AG09309 (cell line): ENCODE data around the gene ZNF664.

Experiments
- DNase-seq: peaks from one replicate; pipeline ENCODE4 v3.0.0-alpha.2; 2010; ENCODE audit warnings: low read depth
- H3K4me3 ChIP-seq: 2 replicates; pipeline ENCODE4 v1.5.1; 2011; ENCODE audit warnings: mild to moderate bottlenecking, low read depth, low read length, moderate library complexity; ENCODE audit not compliant: control insufficient read depth
- TF ChIP-seq, protein P1 (sequence below): IDR thresholded peaks from 2 replicates; pipeline ENCODE4 v1.5.1; 2011; ENCODE audit warnings: mild to moderate bottlenecking, low read depth, low read length, inconsistent platforms; ENCODE audit not compliant: insufficient read depth, control insufficient read depth; ENCODE audit errors: missing control alignments

Gene ZNF664

DNA sequence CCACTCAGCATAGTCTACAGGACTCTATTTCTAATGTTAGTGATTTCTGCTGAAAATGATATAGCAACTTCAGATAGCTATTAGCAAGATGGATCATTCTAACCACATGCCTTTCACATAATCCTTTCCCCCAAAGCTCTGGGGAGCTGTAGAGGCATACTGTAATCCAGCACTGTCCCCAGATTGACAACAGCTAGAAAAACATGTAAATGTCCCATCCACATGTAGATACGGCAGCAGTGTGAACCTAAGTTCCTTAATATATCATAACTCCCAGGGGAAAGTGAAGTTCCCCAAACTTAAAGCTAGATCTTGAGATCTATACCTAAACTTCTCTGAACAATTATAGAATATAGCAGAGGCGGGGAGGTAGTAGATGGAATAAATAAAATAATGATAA lies 14.0 kb downstream of the ZNF664 start:
- no peak for DNase-seq
- H3K4me3 ChIP-seq, result no peak overlapping the region
- TF ChIP-seq, protein P1, sequence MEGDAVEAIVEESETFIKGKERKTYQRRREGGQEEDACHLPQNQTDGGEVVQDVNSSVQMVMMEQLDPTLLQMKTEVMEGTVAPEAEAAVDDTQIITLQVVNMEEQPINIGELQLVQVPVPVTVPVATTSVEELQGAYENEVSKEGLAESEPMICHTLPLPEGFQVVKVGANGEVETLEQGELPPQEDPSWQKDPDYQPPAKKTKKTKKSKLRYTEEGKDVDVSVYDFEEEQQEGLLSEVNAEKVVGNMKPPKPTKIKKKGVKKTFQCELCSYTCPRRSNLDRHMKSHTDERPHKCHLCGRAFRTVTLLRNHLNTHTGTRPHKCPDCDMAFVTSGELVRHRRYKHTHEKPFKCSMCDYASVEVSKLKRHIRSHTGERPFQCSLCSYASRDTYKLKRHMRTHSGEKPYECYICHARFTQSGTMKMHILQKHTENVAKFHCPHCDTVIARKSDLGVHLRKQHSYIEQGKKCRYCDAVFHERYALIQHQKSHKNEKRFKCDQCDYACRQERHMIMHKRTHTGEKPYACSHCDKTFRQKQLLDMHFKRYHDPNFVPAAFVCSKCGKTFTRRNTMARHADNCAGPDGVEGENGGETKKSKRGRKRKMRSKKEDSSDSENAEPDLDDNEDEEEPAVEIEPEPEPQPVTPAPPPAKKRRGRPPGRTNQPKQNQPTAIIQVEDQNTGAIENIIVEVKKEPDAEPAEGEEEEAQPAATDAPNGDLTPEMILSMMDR, result no peak

DNA sequence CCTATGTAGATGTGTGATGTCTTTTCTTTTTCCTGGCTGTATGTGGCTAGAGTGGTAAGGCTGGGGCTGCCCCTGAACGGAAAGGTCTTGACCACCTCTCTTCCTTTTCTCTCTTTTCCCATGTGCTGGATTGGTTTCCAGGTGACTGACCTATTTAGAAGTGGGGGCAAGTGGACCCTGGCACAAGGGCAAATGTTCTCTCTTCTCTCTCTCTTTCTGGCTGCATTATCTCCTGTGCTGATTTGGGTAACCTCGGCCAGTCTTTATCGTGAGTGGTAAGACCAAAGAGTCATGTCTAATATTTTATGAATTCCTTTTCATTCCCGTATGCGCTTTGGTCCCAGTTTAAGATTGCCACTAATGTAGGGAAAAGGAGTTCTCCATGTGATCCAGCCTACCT lies 16.2 kb downstream of the ZNF664 start:
- no peak for DNase-seq
- no peak overlapping the region for H3K4me3 ChIP-seq
- TF ChIP-seq, protein P1, result no peak

DNA sequence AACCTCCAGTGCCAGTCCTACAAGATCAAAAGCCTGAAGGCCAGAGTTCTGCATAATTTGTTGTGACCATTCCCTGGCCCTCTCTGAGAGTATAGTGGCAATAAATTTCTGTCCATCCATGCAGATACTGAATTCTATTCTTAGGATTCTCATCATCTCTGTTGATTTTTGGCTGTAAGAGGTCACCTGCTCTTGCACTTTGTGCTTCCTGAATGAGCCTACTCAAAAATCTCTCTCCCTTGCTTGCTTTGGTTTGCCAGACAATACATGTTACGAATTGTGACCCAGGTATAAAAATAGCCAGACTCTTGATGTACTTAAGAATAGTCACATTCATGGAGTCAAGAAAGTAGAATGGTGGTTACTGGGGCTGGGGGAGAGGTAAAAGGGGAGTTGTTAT lies 16.7 kb downstream of the ZNF664 start:
- no peak for DNase-seq
- TF ChIP-seq, protein P1, result no peak
- no peak overlapping the region for H3K4me3 ChIP-seq

DNA sequence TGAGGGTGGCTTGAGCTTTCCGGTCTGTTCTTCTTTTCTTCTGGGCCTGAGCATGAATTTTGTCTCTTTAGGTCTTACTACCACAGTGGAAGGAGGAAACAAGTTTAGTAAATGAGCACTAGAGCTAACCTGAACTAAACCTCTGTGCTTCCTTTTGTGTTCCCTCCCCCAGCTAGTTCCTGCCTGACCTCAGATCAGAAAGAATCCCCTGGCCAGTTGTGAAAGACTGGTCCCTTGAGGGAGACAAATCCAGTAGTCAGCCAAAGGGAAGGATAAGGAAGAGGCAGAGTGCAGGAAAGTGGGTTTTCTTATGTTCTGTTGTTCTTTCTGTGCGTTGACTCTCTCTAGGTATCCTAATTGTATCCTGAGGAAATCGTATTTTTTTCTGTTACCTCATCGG lies 17.5 kb downstream of the ZNF664 start:
- TF ChIP-seq, protein P1, result no peak
- no peak for DNase-seq
- no peak overlapping the region for H3K4me3 ChIP-seq

DNA sequence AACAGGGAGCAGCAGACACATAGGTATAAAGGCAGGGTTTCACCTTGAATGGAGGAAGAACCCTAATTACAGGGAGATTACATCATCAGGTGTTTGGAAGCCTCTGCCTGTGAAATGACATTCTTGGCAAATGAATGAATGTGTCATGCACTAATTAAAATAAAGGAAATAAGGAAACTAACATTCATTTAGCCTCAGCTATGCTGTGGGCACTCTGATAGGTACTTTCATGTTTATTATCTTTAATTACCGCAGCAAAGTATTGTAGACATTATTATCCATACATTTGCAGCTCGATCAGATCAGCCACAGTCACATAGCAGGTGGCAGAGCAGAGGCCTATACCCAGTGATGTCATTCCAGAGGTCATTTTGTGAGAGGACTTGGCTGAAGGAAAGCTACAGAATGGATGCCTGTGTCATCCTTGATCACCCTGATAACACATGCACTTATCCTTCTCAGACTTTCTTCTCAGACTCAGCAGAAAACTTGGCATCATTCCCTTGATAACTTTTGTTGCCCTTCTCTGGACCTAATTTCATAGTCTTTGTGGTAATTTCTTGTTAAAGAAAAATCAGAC lies 18.4 kb downstream of the ZNF664 start:
- TF ChIP-seq, protein P1, result no peak
- DNase-seq, result no peak

DNA sequence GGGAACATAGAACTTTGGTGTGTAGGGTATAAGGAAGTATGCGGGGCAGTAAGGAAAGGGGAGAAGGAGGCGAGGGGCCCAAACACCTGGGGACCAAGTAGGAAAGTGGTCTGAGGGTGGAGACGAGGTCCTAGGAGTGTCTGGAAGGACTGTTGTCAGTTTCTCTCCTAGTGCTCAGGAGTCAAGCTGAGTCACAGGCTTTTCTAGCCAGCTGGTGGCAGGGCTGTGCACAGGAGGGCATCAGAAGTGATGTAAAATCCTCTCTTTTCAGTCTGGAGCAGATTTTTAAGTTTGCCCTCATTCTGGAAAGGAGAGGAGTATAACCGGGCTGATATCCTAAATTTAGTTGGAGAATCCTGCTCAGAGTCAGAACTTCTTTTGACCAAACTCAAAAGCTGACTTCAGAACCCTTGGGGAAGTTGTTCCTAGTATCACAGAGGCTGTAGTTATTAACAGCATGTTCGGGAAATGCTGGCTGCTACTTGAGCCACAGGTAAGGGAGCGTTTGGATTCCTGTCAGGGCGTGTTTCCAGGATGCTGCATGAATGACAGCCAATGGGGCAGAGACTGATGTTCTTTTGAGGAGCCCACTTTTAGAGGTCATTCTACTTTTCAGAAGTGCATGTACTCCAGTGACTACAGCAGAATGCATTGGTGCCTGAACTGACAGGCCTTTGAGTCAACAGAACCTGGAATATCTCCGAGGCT lies 19.3 kb downstream of the ZNF664 start:
- TF ChIP-seq, protein P1, result no peak
- no peak overlapping the region for H3K4me3 ChIP-seq

More for the DNA sequence above, 18.4 kb downstream of the ZNF664 start:
- H3K4me3 ChIP-seq, result no peak overlapping the region

More for the DNA sequence above, 19.3 kb downstream of the ZNF664 start:
- no peak for DNase-seq
